HG03095 (cell line): ENCODE results near the gene EGLN2.
"Not testable (repeated sequence)": the region's sequence is repeated elsewhere in the genome, so short reads cannot be mapped to it uniquely, and the experiment has no call there.

Experiments used
- ATAC-seq: cut with Tn5 transposase; IDR thresholded peaks from one replicate; pipeline ENCODE4 v1.9.1; 2021; ENCODE audit warnings: moderate library complexity; ENCODE audit not compliant: unreplicated experiment

EGLN2 gene

DNA sequence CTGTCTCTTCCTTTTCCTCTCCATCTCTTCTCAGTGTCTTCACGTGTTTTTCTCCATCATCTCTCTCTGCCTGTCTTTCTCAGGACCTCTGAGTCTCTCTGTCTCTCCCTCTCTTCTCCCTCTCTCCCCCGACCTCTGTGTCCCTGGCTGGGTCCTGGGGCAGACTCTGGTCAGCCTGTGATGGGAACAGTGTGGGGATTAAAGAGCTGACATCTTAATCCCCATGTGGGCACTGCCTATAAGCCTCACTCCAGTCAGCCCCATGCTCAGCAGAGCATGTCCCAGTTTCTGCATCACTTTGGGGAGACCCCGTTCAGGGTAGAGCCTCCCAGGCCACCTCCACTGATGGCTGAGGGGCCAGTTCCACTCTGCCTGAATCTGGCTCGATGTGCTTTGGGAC lies 16.2 kb downstream of the EGLN2 start:
- no peak for ATAC-seq

GRCh38 chr19:40818480-40819399 lies 19.7 kb downstream of the EGLN2 start:
- ATAC-seq: not testable (repeated sequence)

- not testable (repeated sequence) for ATAC-seq
Measured at GRCh38 chr19:40819479-40820234, 20.7 kb downstream of the EGLN2 start.

- ATAC-seq: no peak
Measured at GRCh38 chr19:40822161-40822560, 23.2 kb downstream of the EGLN2 start.

GRCh38 chr19:40822704-40823553 lies 23.9 kb downstream of the EGLN2 start:
- not testable (repeated sequence) for ATAC-seq

- ATAC-seq: not testable (repeated sequence)
Measured at GRCh38 chr19:40824916-40825315, 25.9 kb downstream of the EGLN2 start.

DNA sequence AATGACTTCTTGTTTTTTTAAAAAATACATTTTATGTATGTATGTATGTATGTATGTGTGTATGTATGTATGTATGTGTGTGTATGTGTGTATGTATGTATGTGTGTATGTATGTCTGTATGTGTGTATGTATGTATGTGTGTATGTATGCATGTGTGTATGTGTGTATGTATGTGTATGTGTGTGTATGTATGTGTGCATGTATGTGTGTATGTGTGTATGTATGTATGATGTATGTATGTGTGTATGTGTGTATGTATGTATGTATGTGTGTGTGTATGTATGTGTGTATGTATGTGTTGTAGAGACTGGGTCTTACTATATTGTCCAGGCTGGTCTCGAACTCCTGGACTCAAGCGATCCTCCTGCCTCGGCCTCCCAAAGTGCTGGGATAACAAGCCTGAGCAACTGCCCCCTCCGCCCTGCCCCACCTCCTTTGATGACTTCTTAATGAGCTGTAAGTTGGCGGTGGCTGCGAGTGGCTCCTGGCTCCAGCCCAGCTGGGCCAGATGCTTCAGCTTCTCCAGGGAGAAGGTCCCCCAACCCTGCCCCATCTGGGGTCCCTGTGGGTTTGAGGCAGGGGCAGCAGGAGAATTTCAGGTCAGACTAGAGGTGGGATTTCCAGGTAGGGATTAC lies 26.6 kb downstream of the EGLN2 start:
- ATAC-seq: not testable (repeated sequence)

DNA sequence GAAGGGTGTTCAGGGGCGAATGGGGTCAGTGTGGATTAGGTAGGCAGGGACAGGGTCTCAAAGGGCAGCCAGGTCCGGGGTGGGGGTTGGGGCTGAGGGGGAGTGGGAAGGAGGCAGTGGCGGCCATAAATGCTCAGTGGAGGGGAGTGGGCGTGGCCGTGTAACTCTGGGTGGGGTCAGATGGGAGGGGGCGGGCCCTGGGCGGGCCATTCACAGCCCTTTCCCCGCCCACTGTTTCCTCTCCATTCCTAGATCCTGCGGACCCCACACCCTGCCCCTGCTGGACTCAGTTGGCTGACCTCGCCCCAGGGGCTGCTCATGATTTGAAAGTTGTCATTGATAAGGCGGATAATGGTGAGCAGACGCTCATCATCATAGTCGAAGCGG lies 27.3 kb downstream of the EGLN2 start:
- not testable (repeated sequence) for ATAC-seq

GRCh38 chr19:40826699-40827385 lies 27.9 kb downstream of the EGLN2 start:
- ATAC-seq: not testable (repeated sequence)

GRCh38 chr19:40827386-40828247 lies 28.6 kb downstream of the EGLN2 start:
- ATAC-seq: no peak

GRCh38 chr19:40829205-40829604 lies 30.2 kb downstream of the EGLN2 start:
- ATAC-seq: no peak

DNA sequence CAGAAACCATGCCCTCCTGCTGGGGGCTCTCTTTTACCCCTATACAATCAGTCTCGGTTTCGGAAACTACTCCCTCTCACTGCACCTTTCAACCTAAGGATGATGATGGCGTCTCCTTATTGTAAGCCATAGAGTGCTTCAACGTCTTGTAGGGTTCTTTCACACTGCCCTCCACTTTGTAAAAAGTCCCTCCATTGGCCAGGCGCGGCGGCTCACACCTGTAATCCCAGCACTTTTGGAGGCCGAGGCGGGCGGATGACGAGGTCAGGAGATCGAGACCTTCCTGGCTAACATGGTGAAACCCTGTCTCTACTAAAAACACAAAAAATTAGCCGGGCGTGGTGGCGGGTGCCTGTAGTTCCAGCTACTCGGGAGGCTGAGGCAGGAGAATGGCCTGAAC lies 31.8 kb downstream of the EGLN2 start:
- ATAC-seq: not testable (repeated sequence)

GRCh38 chr19:40831502-40832430 lies 32.8 kb downstream of the EGLN2 start:
- ATAC-seq: no peak

DNA sequence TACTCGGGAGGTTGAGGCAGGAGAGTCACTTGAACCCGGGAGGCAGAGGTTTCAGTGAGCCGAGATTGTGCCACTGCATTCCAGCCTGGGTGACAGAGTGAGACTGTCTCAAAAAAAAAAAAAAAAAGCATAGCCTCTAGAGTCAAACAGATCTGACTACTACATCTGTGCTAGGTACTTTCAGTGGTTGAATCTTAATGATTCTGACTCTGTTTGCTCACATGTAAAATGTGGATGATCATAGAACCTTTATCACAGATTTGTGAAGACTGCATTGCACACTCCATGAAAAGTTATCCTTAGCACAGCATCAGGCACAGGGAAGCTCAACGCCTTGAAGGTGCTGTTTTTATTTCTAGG lies 33.4 kb downstream of the EGLN2 start:
- ATAC-seq: not testable (repeated sequence)

DNA sequence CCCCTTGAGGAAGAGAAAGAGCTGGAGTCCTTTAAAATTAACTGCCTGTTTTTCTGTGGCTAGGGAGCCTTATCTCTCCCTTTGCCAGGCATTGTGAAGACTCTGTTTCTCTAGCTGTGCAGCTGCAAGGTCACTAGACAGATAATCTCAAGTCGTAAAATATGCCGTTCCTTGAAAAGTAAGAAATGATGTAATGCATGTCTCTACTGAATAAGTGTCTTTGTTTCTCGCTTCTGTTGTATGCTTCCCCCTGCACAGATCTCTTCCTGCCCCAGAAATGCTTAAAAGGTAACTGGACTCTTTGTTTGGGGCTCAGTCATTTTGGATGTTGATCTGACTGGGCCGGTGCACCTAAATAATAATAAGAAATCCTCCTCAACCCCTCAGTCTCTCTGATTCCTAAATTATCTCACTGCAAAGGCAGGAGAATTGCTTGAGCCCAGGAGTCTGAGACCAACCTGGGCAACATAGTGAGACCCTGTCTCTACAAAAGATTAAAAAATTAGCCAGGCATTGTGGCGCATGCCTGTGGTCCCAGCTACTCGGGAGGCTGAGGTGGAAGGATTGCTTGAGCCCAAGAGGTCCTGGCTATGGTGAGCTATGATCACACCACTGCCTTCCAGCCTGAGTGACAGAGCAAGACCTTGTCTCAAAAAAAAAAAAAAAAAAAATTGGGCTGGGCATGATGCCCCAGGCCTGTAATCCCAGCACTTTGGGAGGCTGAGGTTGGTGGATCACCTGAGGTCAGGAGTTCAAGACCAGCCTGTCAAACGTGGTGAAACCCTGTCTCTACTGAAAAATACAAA lies 34.9 kb downstream of the EGLN2 start:
- ATAC-seq: not testable (repeated sequence)

GRCh38 chr19:40836754-40837429 lies 37.9 kb downstream of the EGLN2 start:
- ATAC-seq: no peak

DNA sequence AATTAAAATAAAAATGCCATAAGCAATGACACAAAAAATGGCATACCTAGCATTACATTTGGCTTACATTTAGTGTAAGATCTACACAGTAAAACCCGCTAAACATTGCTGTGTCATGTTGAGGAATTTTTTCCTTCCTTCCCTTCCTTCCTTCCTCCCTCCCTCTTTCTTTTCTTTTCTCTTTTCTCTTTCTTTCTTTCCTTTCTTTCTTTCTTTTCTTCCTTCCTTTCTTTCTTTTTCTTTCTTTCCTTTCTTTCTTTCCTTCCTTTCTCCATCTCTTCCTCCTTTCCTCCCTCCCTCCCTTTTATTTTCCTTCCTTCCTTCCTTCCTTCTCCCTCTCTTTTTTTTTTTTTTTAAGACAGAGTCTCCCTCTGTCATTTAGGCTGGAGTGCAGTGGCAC lies 39.5 kb downstream of the EGLN2 start:
- not testable (repeated sequence) for ATAC-seq
